GM12878 (cell line): ENCODE results near the gene SLC4A9. TPM values are rescaled to one million over a fixed set of nuclear protein-coding genes. Genes with fewer than 3 reads are reported as not detected.
A peak's percentile ranks its signal among the peaks of the same experiment; 100 is the strongest.

Source experiments
- BHLHE40 ChIP-seq, 2 experiments: fragments of 450-650 bp in 1 of 2; IDR thresholded peaks; 2 replicates each; pipeline ENCODE4 v1.6.1; 2011 to 2017; ENCODE audit warnings: low read depth in 2 of 2, borderline replicate concordance in 1 of 2, improper control_type of control experiment in 1 of 2, low read length in 1 of 2, mild to moderate bottlenecking in 1 of 2
- CHD2 ChIP-seq: IDR thresholded peaks from 2 replicates; pipeline ENCODE4 v1.6.1; 2011; ENCODE audit warnings: low read depth, low read length, improper control_type of control experiment, borderline replicate concordance
- CHD4 ChIP-seq: fragments of 200-600 bp; sonication (generic); IDR thresholded peaks from 2 replicates; pipeline ENCODE4 v1.6.1; 2016; ENCODE audit warnings: mild to moderate bottlenecking
- CREM ChIP-seq: IDR thresholded peaks from 2 replicates; pipeline ENCODE4 v1.6.1; 2014; ENCODE audit warnings: antibody characterized with exemption, low read depth
- EGR1 ChIP-seq, 2 experiments: IDR thresholded peaks; 1 replicate in 1 of 2; 2 replicates in 1 of 2; pipeline ENCODE4 v1.6.1; 2011 to 2012; ENCODE audit warnings: low read depth in 2 of 2, low read length in 2 of 2, borderline replicate concordance in 1 of 2, mild to moderate bottlenecking in 1 of 2, moderate library complexity in 1 of 2
- ETV6 ChIP-seq, 2 experiments: fragments of 450-650 bp in 1 of 2; IDR thresholded peaks in 1 of 2; conservative IDR thresholded peaks in 1 of 2; 2 replicates each; pipeline ENCODE4 v1.6.1; 2014; ENCODE audit warnings: antibody characterized with exemption in 1 of 2, borderline replicate concordance in 1 of 2, low read depth in 1 of 2, mild to moderate bottlenecking in 1 of 2, moderate library complexity in 1 of 2
- MYC ChIP-seq: IDR thresholded peaks from 2 replicates; pipeline ENCODE4 v1.6.1; 2011; ENCODE audit warnings: mild to moderate bottlenecking, low read length, moderate library complexity, inconsistent platforms; ENCODE audit not compliant: insufficient read depth, insufficient replicate concordance, insufficient read length, severe bottlenecking
- NBN ChIP-seq: fragments of 450-650 bp; IDR thresholded peaks from 2 replicates; pipeline ENCODE4 v1.6.1; 2016
- NRF1 ChIP-seq: conservative IDR thresholded peaks from 2 replicates; pipeline ENCODE4 v1.6.1; 2011; ENCODE audit warnings: mild to moderate bottlenecking, low read depth, low read length, improper control_type of control experiment
- RAD51 ChIP-seq: fragments of 450-650 bp; IDR thresholded peaks from 2 replicates; pipeline ENCODE4 v1.6.1; 2016; ENCODE audit warnings: moderate library complexity, mild to moderate bottlenecking, inconsistent platforms
- SMC3 ChIP-seq: IDR thresholded peaks from 2 replicates; pipeline ENCODE4 v1.6.1; 2011; ENCODE audit warnings: low read length, improper control_type of control experiment, borderline replicate concordance
- SRF ChIP-seq, 2 experiments: IDR thresholded peaks; 2 replicates each; pipeline ENCODE4 v1.6.1; 2011; ENCODE audit warnings: low read depth in 2 of 2, low read length in 2 of 2, mild to moderate bottlenecking in 1 of 2, moderate library complexity in 1 of 2
- YY1 ChIP-seq: IDR thresholded peaks from 2 replicates; pipeline ENCODE4 v1.6.1; 2011; ENCODE audit warnings: low read depth, mild to moderate bottlenecking, low read length
- ZNF384 ChIP-seq: IDR thresholded peaks from 2 replicates; pipeline ENCODE4 v1.6.1; 2012; ENCODE audit warnings: low read depth, mild to moderate bottlenecking, low read length, improper control_type of control experiment, borderline replicate concordance
- ZZZ3 ChIP-seq: IDR thresholded peaks from 2 replicates; pipeline ENCODE4 v1.6.1; 2011; ENCODE audit warnings: low read depth; ENCODE audit not compliant: control insufficient read depth, insufficient read length
- polyA plus RNA-seq, 11 experiments: library from polyadenylated mRNA; depleted of rRNA in 4 of 11; unstranded in 6 of 11; stranded (reverse) in 5 of 11; fragments of >200 nt; fragmentation: Nextera tagmentation in 4 of 11; fragmentation: Illumina TruSeq in 1 of 11; extraction: Ambion mirVana in 4 of 11; extraction: Trizol in 1 of 11; gene quantifications; 1 replicate in 1 of 11; 2 replicates in 10 of 11; pipeline versions ENCODE4 v1.2.1 to v1.2.3, GENCODE V29; 2011 to 2016; ENCODE audit warnings: inconsistent platforms in 2 of 11, missing spikeins in 2 of 11, low read depth in 1 of 11
- total RNA-seq, 4 experiments: library from RNA; depleted of rRNA in 3 of 4; stranded (reverse); fragments of >200 nt in 3 of 4; fragmentation: Illumina TruSeq in 1 of 4; extraction: Trizol in 1 of 4; gene quantifications; 2 replicates each; pipeline versions ENCODE4 v1.2.1 to v1.2.3, GENCODE V29; 2013 to 2021
- TF ChIP-seq, protein P1 (sequence below): IDR thresholded peaks from 2 replicates; pipeline ENCODE4 v1.6.1; 2012; ENCODE audit warnings: mild to moderate bottlenecking, low read depth, low read length
- TF ChIP-seq, protein P2 (sequence below): IDR thresholded peaks from 2 replicates; pipeline ENCODE4 v1.6.1; 2011; ENCODE audit warnings: low read depth, mild to moderate bottlenecking, low read length, moderate library complexity, borderline replicate concordance; ENCODE audit errors: extremely low read depth

Gene SLC4A9
- total and polyA plus RNA-seq, 10 of the 15 experiments (the other 5 are each of a cell fraction or from before 2014, with no cell fraction given): 0.03 to 0.05 (median 0.05) TPM; not detected in 7

DNA sequence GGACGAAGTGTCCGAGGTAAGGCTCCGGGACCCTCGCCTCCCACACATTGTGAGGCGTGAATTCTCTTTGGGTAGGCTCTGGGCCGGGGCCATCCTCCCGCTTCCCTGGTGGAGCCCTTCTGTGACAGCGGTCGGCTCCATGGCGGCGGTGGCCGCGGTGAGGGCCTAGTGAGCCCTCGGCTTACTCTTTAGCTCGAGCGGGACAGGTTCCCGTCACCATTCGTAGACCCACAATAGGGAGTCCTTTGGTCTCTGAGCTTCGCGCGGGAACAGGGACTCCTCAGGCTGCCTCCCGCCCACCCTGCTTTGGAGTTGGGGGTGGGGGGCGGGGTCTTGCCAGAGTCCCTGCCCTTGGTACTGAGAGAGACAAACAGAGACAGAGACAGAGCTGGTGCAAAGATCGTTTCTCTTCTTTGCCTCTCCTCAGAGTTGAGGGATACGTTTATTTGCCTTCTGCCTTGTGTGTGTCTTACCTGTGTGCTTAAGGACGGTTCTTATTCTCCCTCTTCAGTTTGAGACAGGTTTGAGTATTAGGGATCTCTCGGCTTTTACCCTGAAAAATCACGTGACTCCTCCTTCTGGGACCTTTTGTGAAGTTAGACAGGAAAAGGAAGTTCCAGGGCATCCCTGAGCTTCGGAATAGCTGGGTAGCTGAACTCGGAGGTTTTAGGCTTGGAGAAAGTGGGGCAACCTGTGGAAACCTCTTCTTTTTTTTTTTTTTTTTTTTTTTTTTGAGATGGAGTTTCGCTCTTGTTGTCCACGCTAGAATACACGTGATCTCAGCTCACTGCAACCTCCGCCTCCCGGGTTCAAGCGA is 42.5 kb downstream of the SLC4A9 start (continued):
- TF ChIP-seq, protein P1, sequence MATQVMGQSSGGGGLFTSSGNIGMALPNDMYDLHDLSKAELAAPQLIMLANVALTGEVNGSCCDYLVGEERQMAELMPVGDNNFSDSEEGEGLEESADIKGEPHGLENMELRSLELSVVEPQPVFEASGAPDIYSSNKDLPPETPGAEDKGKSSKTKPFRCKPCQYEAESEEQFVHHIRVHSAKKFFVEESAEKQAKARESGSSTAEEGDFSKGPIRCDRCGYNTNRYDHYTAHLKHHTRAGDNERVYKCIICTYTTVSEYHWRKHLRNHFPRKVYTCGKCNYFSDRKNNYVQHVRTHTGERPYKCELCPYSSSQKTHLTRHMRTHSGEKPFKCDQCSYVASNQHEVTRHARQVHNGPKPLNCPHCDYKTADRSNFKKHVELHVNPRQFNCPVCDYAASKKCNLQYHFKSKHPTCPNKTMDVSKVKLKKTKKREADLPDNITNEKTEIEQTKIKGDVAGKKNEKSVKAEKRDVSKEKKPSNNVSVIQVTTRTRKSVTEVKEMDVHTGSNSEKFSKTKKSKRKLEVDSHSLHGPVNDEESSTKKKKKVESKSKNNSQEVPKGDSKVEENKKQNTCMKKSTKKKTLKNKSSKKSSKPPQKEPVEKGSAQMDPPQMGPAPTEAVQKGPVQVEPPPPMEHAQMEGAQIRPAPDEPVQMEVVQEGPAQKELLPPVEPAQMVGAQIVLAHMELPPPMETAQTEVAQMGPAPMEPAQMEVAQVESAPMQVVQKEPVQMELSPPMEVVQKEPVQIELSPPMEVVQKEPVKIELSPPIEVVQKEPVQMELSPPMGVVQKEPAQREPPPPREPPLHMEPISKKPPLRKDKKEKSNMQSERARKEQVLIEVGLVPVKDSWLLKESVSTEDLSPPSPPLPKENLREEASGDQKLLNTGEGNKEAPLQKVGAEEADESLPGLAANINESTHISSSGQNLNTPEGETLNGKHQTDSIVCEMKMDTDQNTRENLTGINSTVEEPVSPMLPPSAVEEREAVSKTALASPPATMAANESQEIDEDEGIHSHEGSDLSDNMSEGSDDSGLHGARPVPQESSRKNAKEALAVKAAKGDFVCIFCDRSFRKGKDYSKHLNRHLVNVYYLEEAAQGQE: peak; percentile 84
- TF ChIP-seq RAD51 (peak; percentile 97), YY1 (peak; percentile 54; the same call in 1 of the 2 replicates), BHLHE40 (IDR thresholded peaks at IDR 0.05; ENCODE audit: borderline replicate concordance in 1 of 2, low read depth in 2 of 2, low read length in 1 of 2) (peak in 1 of 2 experiments; percentile 72; a peak in 1 of 4 replicates), NBN (0 out of 2 replicates have a peak, but pooled peaks have one; percentile 11), CHD4 (no peak), CHD2 (peak; percentile 63), SMC3 (no peak), MYC (no peak), CREM (no peak), ZNF384 (peak; percentile 49; the same call in 1 of the 2 replicates), NRF1 (no peak), EGR1 (IDR thresholded peaks at IDR 0.05; ENCODE audit: borderline replicate concordance in 1 of 2, low read depth in 2 of 2, low read length in 2 of 2) (peak in 1 of 2 experiments; percentile 63; a peak in 1 of 3 replicates), SRF (IDR thresholded peaks at IDR 0.05; ENCODE audit: low read depth in 2 of 2, low read length in 2 of 2) (no peak), ZZZ3 (no peak), ETV6 (conservative IDR thresholded peaks at IDR 0.05 in 1 of 2, IDR thresholded peaks at IDR 0.05 in 1 of 2; ENCODE audit: borderline replicate concordance in 1 of 2, low read depth in 1 of 2) (no peak)
- TF ChIP-seq, protein P2, sequence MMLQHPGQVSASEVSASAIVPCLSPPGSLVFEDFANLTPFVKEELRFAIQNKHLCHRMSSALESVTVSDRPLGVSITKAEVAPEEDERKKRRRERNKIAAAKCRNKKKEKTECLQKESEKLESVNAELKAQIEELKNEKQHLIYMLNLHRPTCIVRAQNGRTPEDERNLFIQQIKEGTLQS: peak; percentile 45; the same call in 1 of the 2 replicates
